GM21447 (cell line): ENCODE results near the gene KRTAP10-6.
"Not testable (repeated sequence)": the region's sequence is repeated elsewhere in the genome, so short reads cannot be mapped to it uniquely, and the experiment has no call there.

Experiments used
- ATAC-seq: cut with Tn5 transposase; IDR thresholded peaks from one replicate; pipeline ENCODE4 v1.9.1; 2021; ENCODE audit not compliant: unreplicated experiment

Gene KRTAP10-6

DNA sequence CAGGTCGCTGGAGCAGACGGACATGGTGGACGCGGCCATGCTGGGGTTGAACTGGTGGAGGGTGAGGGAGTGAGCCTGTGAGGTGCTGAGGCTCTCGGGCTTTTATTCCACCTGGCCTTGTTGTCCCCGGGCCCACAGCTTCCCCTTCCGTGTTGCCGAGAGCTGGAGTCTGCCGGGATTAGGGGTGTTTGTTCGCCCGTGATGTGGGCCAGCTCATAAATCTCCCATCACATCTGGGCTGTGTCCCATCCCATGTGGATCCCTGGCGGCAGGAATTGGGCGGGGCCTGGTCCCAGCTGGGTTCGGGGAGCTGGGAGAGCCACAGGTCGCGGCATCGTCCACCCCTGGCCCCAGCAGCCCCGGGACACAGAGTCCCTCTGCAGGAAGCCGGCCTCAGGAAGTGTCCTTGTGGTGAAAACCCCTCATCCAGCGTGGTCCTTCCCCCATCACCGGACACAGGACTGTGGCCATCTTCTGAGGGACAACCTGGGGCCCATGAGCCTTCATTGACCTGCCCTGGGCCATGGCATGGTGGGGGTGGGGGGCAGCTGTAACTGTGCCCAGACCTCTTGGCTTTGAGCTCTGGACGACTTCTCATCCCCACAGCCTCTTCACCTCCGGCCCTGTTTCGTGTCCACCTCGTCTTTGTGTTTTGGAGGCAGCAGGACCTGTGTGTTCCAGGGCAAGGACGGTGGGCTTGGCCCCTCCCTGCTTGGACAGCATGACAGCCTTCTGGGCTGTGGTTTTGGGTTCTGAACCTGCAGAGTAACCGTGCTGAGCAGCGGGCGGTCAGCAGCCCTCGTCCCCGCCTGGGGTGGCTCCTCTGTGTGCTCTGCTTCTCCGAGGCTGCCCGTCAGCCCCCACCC, at the start of gene KRTAP10-6:
KRTAP10-6 (minus strand) TSS at position 60 of the 866 bp plus-strand sequence; CDS start at position 39, 21 bp downstream.
- ATAC-seq = no peak

DNA sequence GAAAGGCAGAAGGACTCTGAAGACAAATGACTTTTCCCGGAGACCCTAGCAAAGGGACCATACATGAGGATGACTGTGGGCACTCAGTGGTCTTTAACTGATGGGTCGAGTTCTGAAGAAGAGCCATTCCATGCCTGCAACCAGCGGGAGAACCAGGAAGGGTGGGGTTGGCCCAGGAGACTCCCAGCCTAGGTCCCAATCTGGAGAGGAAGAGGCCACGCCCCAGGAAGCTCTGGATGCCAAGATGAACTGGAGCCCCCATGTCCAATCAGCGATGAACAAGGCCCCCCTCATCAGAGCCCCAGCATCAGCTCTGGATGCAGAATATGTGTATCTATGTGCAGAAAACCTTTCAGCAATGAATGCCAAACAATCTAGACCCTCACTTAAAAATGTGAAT, 48.5 kb upstream of the KRTAP10-6 start:
- ATAC-seq = no peak

DNA sequence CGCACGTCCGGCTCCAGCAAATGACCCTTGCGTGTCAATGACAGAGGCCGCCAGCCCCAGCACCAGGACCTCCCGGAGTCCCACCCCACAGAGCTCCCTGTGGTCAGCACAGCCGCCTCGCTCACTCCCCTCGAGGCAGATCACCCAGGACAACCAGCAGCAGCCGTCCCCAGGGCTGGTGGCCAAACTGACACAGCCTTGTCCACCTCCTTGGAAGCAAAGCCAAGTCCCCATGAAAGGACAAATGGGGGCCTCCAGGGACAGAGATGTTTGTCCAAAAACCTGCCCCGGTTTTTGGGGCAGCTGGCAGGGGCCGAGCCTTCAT, 47.0 kb upstream of the KRTAP10-6 start:
- ATAC-seq = no peak

DNA sequence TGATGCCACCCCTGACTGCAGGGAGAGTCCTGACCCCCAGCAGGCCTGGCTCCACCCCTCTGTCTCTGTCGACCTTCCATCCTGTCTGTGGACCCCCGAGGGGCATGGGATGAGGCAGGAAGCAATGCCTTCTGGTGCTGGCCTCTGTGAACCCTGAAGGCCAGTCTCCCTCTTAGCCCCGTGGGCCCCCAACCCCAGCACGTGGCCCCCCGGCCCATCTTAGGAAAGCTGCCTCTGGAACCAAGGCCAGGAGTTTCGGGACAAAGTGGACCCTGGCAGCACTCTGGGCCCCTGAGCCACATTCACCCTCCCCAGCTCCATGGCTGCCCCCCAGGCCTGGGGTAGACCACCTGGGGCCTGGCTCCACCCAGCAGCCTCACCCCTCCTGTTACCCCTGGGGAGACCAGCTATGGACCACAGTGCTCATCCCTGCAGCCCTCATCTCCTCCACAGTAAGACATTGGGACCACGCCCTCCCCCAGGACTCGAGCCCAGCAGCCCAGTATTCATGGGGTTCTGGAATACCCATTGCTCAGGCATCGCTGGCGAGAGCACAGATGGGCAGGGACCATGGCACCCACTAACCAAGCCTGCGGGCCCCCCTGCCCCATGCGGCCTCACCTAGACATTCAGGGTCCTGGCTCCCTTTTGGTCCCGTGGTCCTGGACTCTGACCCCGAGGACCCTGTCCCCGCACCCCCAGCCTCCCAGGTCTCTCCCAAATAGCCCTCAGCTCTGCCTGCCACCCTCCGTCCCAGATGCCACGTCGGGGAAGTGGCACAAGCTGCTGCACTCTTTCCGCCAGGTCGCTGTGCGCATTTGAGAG, 46.4 kb upstream of the KRTAP10-6 start:
- not testable (repeated sequence) for ATAC-seq

- not testable (repeated sequence) for ATAC-seq
Observed at GRCh38 chr21:44637851-44638348, 45.6 kb upstream of the KRTAP10-6 start.

GRCh38 chr21:44637018-44637850, 44.9 kb upstream of the KRTAP10-6 start, which contains the start of gene KRTAP10-10:
TSS of gene KRTAP10-10 (plus strand) at chr21:44637356. CDS start at chr21:44637418, 62 bp downstream.
- ATAC-seq = no peak

DNA sequence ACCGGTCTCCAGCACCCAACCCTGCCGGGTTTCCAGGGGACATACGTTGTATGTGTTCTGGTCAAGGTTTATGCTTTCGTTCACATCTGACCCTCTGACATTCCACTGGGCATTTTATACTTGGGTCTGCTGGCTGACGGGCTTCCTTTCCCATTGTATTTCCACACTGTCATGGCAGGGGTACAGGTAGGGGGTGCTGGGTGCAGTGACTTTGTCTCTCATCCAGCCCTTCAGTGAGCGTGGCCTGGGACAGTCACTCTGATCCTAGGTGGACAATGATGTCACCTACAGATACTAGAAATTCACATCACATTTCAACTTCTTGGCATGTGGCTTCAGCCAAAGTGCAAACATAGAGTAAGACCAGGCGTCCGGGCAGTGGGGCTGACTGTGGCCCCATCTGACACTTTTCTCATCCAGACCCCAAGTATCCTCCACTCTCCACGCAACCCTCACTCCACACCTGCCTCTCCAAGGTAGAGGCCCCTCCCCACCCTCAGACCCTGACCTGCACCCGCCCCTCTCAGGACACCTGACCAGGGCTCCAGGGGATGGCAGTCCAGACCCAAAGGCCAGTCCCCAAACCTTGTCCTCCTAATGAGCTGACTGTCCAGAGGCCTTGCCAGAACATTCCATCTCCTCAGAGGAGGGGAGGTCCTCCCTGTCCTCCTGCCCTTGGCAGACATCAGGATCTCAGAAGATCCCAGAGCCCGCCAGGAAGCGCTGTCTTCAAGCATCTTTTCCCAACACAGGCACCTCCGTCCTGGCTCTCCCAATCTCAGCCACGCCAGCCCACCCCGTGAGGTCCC, 44.1 kb upstream of the KRTAP10-6 start:
- ATAC-seq = no peak

DNA sequence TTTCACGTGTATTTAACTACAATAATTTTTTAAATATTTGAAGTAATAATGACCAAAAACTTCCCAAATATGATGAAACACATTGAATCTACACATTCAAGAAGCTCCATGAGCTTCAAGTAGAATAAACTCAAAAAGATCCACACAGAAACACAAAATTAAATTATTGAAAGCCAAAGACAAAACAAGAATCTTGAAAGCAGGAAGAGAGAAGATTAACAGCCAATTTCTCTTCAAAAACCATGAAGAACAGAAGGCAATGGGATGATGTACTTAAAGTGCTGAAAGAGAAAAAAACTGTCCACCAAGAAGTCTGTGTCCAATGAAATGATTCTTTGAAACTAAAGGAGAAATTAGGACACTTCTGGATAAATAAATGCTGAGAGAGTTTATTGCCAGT, 39.8 kb upstream of the KRTAP10-6 start:
- ATAC-seq = no peak

DNA sequence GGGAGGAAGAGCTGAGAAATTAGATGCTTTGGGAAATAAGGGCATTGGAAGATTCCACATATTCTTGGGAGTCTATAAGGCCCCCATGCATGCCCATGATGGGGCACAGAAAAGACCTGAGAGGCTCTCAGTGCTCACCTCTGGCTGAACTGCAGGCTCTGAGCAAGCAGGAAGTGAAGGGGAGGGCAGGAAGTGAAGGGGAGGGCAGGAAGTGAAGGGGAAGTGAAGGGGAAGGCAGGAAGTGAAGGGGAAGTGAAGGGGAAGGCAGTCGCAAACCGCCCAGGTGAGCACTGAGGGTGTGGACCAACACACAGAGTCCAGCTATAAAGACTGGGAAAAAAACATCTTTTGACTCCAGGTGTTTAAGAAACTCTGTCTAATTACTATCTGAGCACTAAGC, 38.1 kb upstream of the KRTAP10-6 start:
- ATAC-seq = no peak

GRCh38 chr21:44628707-44629391, 36.5 kb upstream of the KRTAP10-6 start:
- ATAC-seq = no peak

DNA sequence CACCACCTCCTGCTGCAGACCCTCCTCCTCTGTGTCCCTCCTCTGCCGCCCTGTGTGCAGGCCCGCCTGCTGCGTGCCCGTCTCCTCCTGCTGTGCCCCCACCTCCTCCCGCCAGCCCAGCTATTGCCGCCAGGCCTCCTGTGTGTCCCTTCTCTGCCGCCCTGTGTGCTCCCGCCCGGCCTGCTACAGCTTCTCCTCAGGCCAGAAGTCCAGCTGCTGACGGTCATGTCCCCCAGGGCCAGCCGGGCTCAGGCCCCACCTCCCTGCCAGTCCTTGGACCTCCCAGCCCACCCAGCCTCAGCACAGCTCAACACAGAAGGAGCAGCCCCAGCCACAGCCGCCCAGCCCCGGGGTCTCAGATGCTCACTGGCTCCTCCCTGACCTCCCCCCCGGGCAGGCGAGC, 35.5 kb upstream of the KRTAP10-6 start:
- ATAC-seq = not testable (repeated sequence)

DNA sequence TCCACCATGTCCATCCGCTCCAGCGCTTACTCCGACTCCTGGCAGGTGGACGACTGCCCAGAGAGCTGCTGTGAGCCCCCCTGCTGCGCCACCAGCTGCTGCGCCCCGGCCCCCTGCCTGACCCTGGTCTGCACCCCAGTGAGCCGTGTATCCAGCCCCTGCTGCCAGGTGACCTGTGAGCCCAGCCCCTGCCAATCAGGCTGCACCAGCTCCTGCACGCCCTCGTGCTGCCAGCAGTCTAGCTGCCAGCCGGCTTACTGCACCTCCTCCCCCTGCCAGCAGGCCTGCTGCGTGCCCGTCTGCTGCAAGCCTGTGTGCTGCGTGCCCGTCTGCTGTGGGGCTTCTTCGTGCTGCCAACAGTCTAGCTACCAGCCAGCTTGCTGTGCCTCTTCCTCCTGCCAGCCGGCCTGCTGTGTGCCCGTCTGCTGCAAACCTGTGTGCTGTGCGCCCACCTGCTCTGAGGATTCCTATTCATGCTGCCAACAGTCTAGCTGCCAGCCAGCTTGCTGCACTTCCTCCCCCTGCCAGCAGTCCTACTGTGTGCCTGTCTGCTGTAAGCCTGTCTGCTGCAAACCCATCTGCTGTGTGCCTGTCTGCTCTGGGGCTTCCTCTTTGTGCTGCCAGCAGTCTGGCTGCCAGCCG, 35.0 kb upstream of the KRTAP10-6 start:
- not testable (repeated sequence) for ATAC-seq

DNA sequence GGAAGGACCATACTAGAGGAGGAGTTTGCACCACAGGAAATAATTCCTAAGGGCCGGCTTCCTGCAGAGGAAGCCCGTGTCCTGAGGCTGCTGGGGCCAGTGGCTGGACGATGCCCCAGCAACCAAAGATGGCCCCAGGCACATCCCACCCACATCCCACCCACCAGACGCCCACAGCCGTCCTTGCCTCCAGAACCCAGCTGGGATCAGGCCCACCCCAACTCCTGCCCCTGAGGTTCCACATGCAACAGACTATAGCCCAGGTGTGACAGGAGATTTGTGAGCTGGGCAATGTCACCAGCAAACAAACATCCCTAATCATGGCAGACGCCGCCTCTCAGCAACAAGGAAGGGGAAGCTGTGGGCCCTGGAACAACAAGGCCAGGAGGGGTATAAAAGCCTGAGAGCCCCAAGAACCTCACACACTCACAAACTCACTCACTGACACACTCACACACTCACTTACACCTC, 34.4 kb upstream of the KRTAP10-6 start, which contains the start of gene KRTAP10-9:
KRTAP10-9 (plus strand) TSS at position 421 of the 471 bp plus-strand sequence. CDS start 79 bp downstream, outside the sequence.
- ATAC-seq = no peak

DNA sequence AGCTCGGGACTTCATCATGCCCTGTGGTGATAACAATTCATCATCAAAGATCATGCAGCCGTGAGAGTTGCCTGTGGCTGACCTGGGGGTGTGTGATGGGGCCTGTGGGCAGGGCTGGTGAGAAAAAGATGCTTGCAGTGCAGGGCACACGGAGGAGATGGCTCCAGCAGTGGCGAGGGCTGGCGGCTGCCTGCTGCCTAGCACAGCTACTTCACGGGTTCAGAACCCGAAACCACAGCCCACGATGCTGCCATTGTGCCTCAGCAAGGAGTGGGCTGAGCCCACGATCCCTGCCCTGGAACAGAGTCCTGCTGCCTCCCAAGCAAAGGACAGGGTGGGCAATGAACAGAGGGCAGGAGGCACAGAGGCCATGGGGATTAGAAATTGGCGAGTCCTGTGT, 34.0 kb upstream of the KRTAP10-6 start:
- no peak for ATAC-seq

GRCh38 chr21:44625756-44626155, 33.5 kb upstream of the KRTAP10-6 start:
- no peak for ATAC-seq

DNA sequence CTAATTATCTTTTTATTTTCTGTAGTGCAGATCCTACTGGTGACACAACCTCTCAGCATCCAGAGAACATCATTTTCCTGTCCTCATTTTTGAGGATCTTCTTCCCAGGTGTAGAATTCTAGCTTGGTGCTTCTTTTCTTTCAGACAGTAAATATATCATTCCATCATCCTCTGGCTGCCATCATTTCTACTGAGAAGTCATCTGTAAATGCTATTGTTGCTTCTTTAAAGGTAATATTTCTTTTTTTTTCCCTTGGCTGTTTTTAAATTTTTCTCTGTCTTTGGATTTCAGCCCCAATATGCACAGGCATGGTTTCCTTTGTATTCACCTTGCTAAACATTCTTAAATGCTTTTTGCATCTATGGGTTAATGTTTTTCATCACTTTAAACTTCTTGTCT, 31.3 kb upstream of the KRTAP10-6 start:
- ATAC-seq = no peak

DNA sequence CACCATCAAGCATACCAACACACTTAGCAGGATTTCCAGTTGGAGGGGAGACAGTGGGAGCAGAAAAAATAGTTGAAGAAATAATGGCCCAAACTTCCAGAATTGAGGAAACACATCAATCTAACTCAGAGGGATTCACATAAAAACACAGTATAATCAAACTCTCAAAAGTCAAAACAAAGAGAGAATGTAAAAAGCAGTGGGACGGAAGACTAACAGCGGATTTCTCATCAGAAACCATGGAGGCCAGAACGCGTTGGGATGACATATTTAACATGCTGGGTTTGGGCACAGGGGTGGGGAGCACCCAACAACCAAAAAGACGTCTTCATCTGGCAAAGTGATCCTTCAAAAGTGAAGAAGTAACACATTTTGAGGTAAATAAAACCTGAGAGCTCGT, 27.6 kb upstream of the KRTAP10-6 start:
- ATAC-seq = no peak

- ATAC-seq = no peak
Observed at GRCh38 chr21:44618909-44619308, 26.6 kb upstream of the KRTAP10-6 start.

GRCh38 chr21:44618504-44618903, 26.2 kb upstream of the KRTAP10-6 start:
- no peak for ATAC-seq
